ENCODE data around the gene GTF2H4.

The GTF2H4 gene

GRCh38 chr6:30931272-30931671 is 23.3 kb downstream of the GTF2H4 start:
- Histone ChIP-seq H3K27me3 (peaks cover 0 to 3% of the 10 kb centered on the region in 2 donors), H3K4me3 (no peak overlapping the region), H3K36me3 (peaks cover 0 to 13% (median 13%) of the 10 kb centered on the region in 3 donors), H3K9me3 (peaks cover 0 to 9% (median 0%) of the 10 kb centered on the region in 3 donors), H3K27ac (no peak overlapping the region), H3K4me1 (peaks cover 0 to 6% (median 0%) of the 10 kb centered on the region in 4 donors)
- no peak for DNase-seq
- intact Hi-C loops (cut with DNase I; ENCODE audit: low total_unique reads): no loop called here
- TF ChIP-seq, protein P1, sequence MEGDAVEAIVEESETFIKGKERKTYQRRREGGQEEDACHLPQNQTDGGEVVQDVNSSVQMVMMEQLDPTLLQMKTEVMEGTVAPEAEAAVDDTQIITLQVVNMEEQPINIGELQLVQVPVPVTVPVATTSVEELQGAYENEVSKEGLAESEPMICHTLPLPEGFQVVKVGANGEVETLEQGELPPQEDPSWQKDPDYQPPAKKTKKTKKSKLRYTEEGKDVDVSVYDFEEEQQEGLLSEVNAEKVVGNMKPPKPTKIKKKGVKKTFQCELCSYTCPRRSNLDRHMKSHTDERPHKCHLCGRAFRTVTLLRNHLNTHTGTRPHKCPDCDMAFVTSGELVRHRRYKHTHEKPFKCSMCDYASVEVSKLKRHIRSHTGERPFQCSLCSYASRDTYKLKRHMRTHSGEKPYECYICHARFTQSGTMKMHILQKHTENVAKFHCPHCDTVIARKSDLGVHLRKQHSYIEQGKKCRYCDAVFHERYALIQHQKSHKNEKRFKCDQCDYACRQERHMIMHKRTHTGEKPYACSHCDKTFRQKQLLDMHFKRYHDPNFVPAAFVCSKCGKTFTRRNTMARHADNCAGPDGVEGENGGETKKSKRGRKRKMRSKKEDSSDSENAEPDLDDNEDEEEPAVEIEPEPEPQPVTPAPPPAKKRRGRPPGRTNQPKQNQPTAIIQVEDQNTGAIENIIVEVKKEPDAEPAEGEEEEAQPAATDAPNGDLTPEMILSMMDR (IDR thresholded peaks at IDR 0.05): no peak

DNA sequence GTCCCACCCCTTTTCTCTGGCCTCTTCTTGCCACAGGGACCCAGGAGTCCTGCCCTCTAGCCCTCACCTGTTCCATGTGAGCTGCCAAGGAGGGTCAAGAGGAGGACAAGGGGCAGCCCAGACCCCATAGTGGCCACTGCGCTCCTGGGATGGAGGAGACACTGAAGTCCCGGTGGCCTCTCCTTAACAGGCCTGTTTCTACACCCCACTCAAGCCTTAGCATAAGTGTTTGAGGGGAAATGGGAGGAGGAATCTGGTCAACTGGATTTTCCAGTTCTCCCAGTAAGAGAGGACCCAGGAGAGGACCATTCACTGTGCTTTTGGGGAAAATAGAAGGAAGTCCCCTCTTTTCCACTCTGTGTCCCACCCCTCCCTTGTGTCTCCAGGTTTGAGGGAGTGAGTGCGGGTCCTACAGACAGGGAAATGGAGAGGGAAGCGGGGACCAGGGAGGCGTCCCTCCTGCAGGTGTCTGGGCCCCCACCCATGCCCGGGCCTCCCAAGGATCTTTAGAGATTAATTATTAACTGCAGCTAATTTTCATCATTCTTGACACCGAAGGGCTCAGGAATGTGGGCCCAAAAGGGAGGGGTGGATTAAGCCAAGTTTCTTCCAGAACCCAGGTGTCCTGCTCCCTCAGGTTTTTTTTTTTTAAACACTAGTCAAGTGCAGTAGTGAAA is 24.1 kb downstream of the GTF2H4 start, which contains the start of gene SFTA2:
Gene SFTA2 (minus strand): TSS at position 202 of the 677 bp plus-strand sequence. CDS start 74 bp downstream, at position 128.
- peaks cover 0 to 6% of the 10 kb centered on the region in 2 donors for H3K27me3 ChIP-seq
- peaks cover 0 to 6% (median 6%) of the 10 kb centered on the region in 3 donors for H3K36me3 ChIP-seq
- DNase-seq: no peak
- no peaks in the 10 kb centered on the region for H3K4me1 ChIP-seq
- peaks cover 0 to 9% (median 0%) of the 10 kb centered on the region in 3 donors for H3K9me3 ChIP-seq
- H3K27ac ChIP-seq: no peak within 1 kb of the TSS
- no peak within 1 kb of the TSS for H3K4me3 ChIP-seq
- TF ChIP-seq, protein P1 (IDR thresholded peaks at IDR 0.05): no peak
- intact Hi-C loops (cut with DNase I; ENCODE audit: low total_unique reads): no loop called here

GRCh38 chr6:30932665-30933365 is 24.8 kb downstream of the GTF2H4 start:
- intact Hi-C loops (cut with DNase I; ENCODE audit: low total_unique reads): no loop called here
- Histone ChIP-seq H3K27me3 (peaks cover 0 to 11% of the 10 kb centered on the region in 2 donors), H3K9me3 (peaks cover 0 to 9% (median 0%) of the 10 kb centered on the region in 3 donors), H3K4me1 (no peaks in the 10 kb centered on the region), H3K4me3 (no peak overlapping the region), H3K36me3 (peaks cover 0 to 6% (median 0%) of the 10 kb centered on the region in 3 donors), H3K27ac (no peak overlapping the region)
- TF ChIP-seq, protein P1 (IDR thresholded peaks at IDR 0.05): no peak
- DNase-seq: no peak

DNA sequence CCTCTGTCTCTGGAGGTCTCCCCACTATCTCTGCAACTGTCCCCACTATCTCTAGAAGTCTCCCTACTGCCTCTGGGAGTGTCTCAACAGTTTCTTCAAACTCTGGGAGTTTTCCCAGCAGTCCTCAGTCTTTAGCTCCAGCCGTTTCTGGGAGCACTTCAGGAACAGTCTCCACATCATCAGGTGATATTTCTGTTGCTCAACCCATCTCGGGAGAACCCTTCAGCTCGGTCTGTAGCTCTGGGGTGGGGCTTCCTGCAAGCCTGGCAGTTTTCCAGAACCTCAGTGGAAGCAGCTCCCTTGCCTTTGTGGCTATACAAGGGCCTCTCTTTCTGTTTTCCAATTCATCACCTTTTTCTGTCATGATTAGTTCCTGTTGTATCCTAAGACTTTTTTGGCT is 27.0 kb downstream of the GTF2H4 start:
- TF ChIP-seq, protein P1 (IDR thresholded peaks at IDR 0.05): no peak
- Histone ChIP-seq H3K4me3 (no peak overlapping the region), H3K27me3 (peaks cover 0 to 27% of the 10 kb centered on the region in 2 donors), H3K36me3 (no peaks in the 10 kb centered on the region), H3K9me3 (no peaks in the 10 kb centered on the region), H3K4me1 (no peaks in the 10 kb centered on the region), H3K27ac (no peak overlapping the region)
- no peak for DNase-seq
- intact Hi-C loops (cut with DNase I; ENCODE audit: low total_unique reads): no loop called here

DNA sequence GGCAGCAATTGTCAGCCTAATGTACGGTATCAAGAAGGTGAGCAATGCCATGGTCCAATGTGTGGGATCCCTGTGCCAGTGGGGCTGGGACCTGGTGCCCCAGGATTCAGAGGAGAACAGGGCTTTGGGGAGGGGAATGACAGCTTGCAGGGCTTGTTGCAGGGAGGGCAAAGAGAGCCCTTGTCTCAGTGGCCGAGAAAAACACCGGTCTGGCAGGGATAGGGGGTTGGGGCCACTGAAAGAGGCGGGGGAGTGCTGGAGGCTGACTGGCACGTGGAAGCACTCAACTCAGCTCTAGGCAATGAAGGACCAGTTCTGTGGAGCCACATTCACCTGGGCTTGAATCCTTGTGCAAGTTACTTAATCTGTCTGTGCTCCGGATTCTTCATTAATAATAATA is 29.3 kb downstream of the GTF2H4 start:
- TF ChIP-seq, protein P1 (IDR thresholded peaks at IDR 0.05): no peak
- Histone ChIP-seq H3K4me3 (no peak overlapping the region), H3K27ac (no peak overlapping the region), H3K4me1 (peaks cover 0 to 1% (median under 1%) of the 10 kb centered on the region in 4 donors), H3K9me3 (no peaks in the 10 kb centered on the region), H3K36me3 (no peaks in the 10 kb centered on the region), H3K27me3 (peaks cover 0 to 36% of the 10 kb centered on the region in 2 donors)
- intact Hi-C loops (cut with DNase I; ENCODE audit: low total_unique reads): no loop called here
- DNase-seq: no peak
